ENCODE results near the gene AP2A2.

Gene AP2A2

GRCh38 chr11:1051356-1052132, 125.9 kb downstream of the AP2A2 start:
- no peak overlapping the region for H3K9ac ChIP-seq (ENCODE audit: low read depth, low read length)
- H3K9me3 ChIP-seq (ENCODE audit: insufficient read depth, low read depth, low read length): no peaks in the 10 kb centered on the region
- H3K4me1 ChIP-seq (ENCODE audit: insufficient read depth, low read length): no peaks in the 10 kb centered on the region
- H3K36me3 ChIP-seq (ENCODE audit: insufficient read depth, low read length): no peaks in the 10 kb centered on the region
- no peaks in the 10 kb centered on the region for H3K27me3 ChIP-seq (ENCODE audit: insufficient read depth, low read length)
- WGBS: 78% methylated on average over 15 of the region's 15 CpGs
- no peak overlapping the region for H3K27ac ChIP-seq (ENCODE audit: low read depth, low read length)
- no peak overlapping the region for H3K4me3 ChIP-seq (ENCODE audit: low read length)

- H3K9ac ChIP-seq (ENCODE audit: low read depth, low read length): no peak overlapping the region
- 93% methylated on average over 25 of the region's 25 CpGs for WGBS
- H3K4me3 ChIP-seq (ENCODE audit: low read length): no peak overlapping the region
- H3K27ac ChIP-seq (ENCODE audit: low read depth, low read length): no peak overlapping the region
- H3K9me3 ChIP-seq (ENCODE audit: insufficient read depth, low read depth, low read length): no peaks in the 10 kb centered on the region
- no peaks in the 10 kb centered on the region for H3K36me3 ChIP-seq (ENCODE audit: insufficient read depth, low read length)
- no peaks in the 10 kb centered on the region for H3K4me1 ChIP-seq (ENCODE audit: insufficient read depth, low read length)
- no peaks in the 10 kb centered on the region for H3K27me3 ChIP-seq (ENCODE audit: insufficient read depth, low read length)
These were observed 126.7 kb downstream of the AP2A2 start for GRCh38 chr11:1052133-1053011.

DNA sequence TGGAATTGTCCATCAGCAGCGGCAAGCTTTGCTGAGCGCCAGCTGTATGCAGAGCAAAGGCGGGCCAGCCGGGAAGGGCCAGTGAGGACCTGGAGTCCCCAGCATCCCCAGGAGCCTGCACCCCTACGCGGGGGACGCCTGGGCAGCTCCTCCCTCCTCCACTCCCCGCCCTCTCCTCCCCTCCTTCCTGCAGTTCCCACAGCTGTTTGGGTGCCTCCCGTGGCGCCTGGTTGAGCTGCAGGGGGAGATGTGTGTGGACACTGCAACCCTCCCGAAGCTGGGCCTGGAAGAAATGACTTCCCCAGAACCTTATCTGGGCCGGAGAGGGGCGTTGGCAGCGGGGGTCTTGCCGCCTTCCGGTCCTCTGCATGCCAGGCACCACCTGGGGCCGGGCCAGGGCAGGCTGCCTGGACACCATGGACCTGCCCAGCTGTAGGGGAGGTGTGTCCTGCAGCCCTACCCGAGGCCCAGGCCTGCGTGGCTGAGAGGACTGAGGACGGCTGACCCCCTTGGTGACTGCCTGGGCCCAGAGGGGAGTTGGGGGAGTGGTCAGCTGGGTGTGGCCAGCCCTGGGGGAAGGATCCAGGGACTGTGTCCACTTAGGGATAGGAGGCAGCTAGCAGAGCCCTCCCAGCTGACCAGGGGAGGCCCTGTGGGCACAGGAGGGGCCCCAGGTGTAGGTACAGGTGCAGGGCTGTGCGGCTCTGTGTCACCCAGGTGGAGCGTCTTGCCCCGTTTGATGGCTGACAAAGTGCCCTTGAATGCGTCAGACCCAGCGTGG, 127.6 kb downstream of the AP2A2 start:
- no peak overlapping the region for H3K9ac ChIP-seq (ENCODE audit: low read depth, low read length)
- no peaks in the 10 kb centered on the region for H3K9me3 ChIP-seq (ENCODE audit: insufficient read depth, low read depth, low read length)
- H3K4me3 ChIP-seq (ENCODE audit: low read length): no peak overlapping the region
- H3K36me3 ChIP-seq (ENCODE audit: insufficient read depth, low read length): no peaks in the 10 kb centered on the region
- WGBS: 92% methylated on average over 23 of the region's 25 CpGs
- H3K4me1 ChIP-seq (ENCODE audit: insufficient read depth, low read length): no peaks in the 10 kb centered on the region
- no peaks in the 10 kb centered on the region for H3K27me3 ChIP-seq (ENCODE audit: insufficient read depth, low read length)
- H3K27ac ChIP-seq (ENCODE audit: low read depth, low read length): no peak overlapping the region

DNA sequence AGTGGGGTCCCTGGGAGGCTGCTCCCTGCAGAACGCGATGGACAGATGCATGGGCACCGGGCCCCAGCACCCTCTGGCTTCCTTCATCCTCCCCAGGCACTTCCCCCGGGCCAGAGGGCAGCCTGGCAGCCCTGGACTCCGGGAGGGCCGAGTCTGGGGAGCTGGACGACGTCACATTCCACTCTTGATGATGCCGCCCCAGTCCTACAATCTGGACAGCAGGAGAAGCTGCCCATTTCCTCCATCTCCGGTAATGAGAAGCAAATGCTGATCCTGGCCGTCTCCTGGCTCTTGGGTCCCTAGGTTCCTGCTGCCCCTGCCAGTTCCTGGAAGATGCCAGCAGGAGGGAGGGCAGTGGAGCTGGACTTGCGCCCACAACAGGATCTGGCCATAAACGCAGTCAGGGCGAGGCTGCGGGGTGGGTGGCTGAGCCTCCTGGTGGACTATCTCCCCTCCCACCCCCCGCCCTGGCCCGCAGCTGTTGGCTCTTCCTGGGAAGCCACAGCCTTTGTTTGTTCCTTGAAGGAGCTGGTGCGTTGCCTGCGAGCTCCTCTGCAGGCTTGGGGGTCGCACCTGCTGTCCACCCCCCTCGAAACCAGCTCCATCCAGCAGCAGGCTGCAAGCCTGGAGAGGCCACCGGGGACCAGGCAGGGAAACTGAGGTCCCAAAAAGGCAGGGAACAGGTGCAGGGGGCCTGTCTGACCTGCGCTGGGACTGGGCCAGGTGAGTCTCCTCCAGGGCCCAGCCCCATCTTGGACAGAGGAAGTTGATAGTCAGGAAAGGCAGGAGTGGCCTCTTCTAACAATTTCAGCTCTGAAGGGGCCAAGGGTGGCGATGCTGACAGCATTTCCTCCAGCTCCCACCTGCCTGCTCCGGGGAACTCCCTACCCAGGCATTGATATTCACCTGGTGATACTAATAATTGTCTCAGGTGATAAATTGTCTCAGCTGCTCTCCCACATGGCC, 128.8 kb downstream of the AP2A2 start:
- 88% methylated on average over 25 of the region's 25 CpGs for WGBS
- H3K36me3 ChIP-seq (ENCODE audit: insufficient read depth, low read length): no peaks in the 10 kb centered on the region

DNA sequence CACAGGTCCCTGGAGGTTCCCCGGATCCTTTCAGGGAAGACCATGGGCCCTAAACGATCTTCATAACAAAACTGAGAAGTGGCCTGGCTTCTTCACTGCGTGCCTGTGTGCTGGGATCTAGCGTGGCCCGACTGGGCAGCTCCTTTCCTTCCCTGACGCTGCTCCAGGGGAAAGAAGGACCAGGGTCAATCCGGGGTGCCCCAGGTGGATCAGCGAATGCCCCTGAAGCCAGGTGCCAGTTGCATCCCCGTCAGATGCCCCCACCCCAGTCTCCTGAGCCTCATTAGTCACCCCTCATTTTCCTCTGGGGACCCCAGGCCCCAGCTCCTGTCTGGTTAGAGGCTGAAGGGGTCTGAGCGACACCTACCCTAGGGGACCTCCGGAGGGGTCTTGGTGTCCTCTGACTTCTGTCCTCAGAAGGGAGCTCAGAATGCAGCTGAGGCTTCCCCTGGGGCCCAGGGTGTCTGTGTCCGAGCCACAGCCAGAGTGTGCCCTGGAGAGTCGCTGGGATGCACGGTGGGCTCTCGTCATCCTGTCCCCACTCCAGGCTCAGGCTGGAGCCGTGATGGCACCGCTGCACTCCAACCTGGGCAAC, 129.5 kb downstream of the AP2A2 start:
- 92% methylated on average over 17 of the region's 17 CpGs for WGBS
- no peaks in the 10 kb centered on the region for H3K4me1 ChIP-seq (ENCODE audit: insufficient read depth, low read length)

More for the DNA sequence above, 128.8 kb downstream of the AP2A2 start:
- Histone ChIP-seq H3K9ac (ENCODE audit: low read depth, low read length) (no peak overlapping the region), H3K4me3 (ENCODE audit: low read length) (no peak overlapping the region), H3K9me3 (ENCODE audit: insufficient read depth, low read depth, low read length) (no peaks in the 10 kb centered on the region), H3K27me3 (ENCODE audit: insufficient read depth, low read length) (no peaks in the 10 kb centered on the region), H3K4me1 (ENCODE audit: insufficient read depth, low read length) (no peaks in the 10 kb centered on the region), H3K27ac (ENCODE audit: low read depth, low read length) (no peak overlapping the region)

GRCh38 chr11:1055990-1056771, 130.5 kb downstream of the AP2A2 start:
- H3K9me3 ChIP-seq (ENCODE audit: insufficient read depth, low read depth, low read length): no peaks in the 10 kb centered on the region
- no peak overlapping the region for H3K27ac ChIP-seq (ENCODE audit: low read depth, low read length)
- no peaks in the 10 kb centered on the region for H3K36me3 ChIP-seq (ENCODE audit: insufficient read depth, low read length)

More for the DNA sequence above, 129.5 kb downstream of the AP2A2 start:
- Histone ChIP-seq H3K27ac (ENCODE audit: low read depth, low read length) (no peak overlapping the region), H3K9ac (ENCODE audit: low read depth, low read length) (no peak overlapping the region), H3K4me3 (ENCODE audit: low read length) (no peak overlapping the region), H3K27me3 (ENCODE audit: insufficient read depth, low read length) (no peaks in the 10 kb centered on the region), H3K9me3 (ENCODE audit: insufficient read depth, low read depth, low read length) (no peaks in the 10 kb centered on the region), H3K36me3 (ENCODE audit: insufficient read depth, low read length) (no peaks in the 10 kb centered on the region)

DNA sequence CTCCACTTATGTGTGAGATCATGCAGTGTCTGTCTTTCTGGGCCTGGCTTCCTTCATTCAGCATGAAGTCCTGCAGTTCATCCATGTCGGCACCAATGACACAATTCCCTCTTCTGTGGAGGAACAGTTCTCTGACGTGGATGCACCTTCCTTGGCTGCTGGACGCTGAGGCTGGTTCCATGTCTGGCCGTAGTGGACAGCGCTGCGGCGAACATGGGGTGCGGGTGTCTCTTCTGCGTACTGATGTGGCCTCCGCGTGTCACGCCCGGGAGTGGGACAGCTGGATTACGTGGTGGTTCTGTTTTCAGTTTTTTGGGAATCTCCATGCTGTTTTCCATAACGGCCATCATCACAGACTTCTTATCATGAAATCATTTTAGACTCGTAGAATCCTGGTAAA, 132.1 kb downstream of the AP2A2 start:
- H3K27ac ChIP-seq (ENCODE audit: low read depth, low read length): no peak overlapping the region
- H3K4me1 ChIP-seq (ENCODE audit: insufficient read depth, low read length): no peaks in the 10 kb centered on the region
- no peaks in the 10 kb centered on the region for H3K36me3 ChIP-seq (ENCODE audit: insufficient read depth, low read length)
- no peak overlapping the region for H3K4me3 ChIP-seq (ENCODE audit: low read length)
- peaks cover 8% of the 10 kb centered on the region; the same call in 1 of the 2 replicates for H3K9me3 ChIP-seq (ENCODE audit: insufficient read depth, low read depth, low read length)
- no peaks in the 10 kb centered on the region for H3K27me3 ChIP-seq (ENCODE audit: insufficient read depth, low read length)
- WGBS: 96% methylated on average over 15 of the region's 16 CpGs
- H3K9ac ChIP-seq (ENCODE audit: low read depth, low read length): no peak overlapping the region

More at GRCh38 chr11:1055990-1056771, 130.5 kb downstream of the AP2A2 start:
- no peak overlapping the region for H3K4me3 ChIP-seq (ENCODE audit: low read length)
- no peaks in the 10 kb centered on the region for H3K4me1 ChIP-seq (ENCODE audit: insufficient read depth, low read length)
- WGBS: 92% methylated on average over 46 of the region's 46 CpGs
- H3K27me3 ChIP-seq (ENCODE audit: insufficient read depth, low read length): no peaks in the 10 kb centered on the region
- no peak overlapping the region for H3K9ac ChIP-seq (ENCODE audit: low read depth, low read length)

DNA sequence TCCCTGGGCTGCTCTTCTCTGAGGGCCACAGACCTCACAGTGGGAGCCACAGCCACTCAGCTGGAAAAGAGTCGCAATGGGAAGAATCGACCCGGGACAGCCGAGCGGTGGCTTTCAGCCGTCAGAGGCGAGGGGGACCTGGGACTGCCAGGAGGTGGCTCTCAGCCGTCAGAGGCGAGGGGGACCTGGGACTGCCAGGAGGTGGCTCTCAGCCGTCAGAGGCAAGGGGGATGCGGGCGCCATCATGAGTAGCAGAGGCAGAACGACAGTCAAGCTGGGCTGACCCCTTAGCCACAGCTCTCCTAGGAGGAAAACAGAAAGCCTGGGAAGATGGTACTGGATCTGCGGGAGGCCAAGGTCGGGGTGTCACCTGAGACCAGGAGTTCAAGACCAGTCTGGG, 134.1 kb downstream of the AP2A2 start:
- H3K9me3 ChIP-seq (ENCODE audit: insufficient read depth, low read depth, low read length): peaks cover 8% of the 10 kb centered on the region; the same call in 1 of the 2 replicates
- H3K27me3 ChIP-seq (ENCODE audit: insufficient read depth, low read length): no peaks in the 10 kb centered on the region
- no peaks in the 10 kb centered on the region for H3K36me3 ChIP-seq (ENCODE audit: insufficient read depth, low read length)
- H3K9ac ChIP-seq (ENCODE audit: low read depth, low read length): no peak overlapping the region
- H3K4me1 ChIP-seq (ENCODE audit: insufficient read depth, low read length): no peaks in the 10 kb centered on the region
- WGBS: 79% methylated on average over 15 of the region's 15 CpGs
- no peak overlapping the region for H3K4me3 ChIP-seq (ENCODE audit: low read length)
- no peak overlapping the region for H3K27ac ChIP-seq (ENCODE audit: low read depth, low read length)

DNA sequence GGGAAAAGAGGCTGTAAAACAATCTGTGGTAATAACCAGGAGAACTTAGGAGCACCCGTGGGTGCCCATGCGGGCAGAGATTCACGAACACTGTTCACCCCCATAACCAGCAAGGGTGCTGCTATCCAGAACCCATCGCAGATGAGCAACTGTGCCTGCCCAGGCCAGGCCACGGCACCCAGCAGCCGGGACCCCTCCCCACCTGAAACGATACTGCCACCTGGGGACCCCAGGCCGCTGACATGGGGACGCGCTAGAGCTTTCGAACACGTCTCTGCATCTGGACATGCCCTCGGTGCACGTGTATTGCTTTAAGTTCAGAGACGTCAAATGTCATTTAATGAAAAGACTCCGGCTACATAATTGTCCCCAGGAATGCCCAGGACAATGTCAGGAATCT, 134.7 kb downstream of the AP2A2 start:
- 91% methylated on average over 16 of the region's 16 CpGs for WGBS
- H3K27ac ChIP-seq (ENCODE audit: low read depth, low read length): no peak overlapping the region
- H3K27me3 ChIP-seq (ENCODE audit: insufficient read depth, low read length): no peaks in the 10 kb centered on the region
- no peak overlapping the region for H3K9ac ChIP-seq (ENCODE audit: low read depth, low read length)
- H3K36me3 ChIP-seq (ENCODE audit: insufficient read depth, low read length): no peaks in the 10 kb centered on the region
- H3K9me3 ChIP-seq (ENCODE audit: insufficient read depth, low read depth, low read length): peaks cover 8% of the 10 kb centered on the region; the same call in 1 of the 2 replicates
- H3K4me1 ChIP-seq (ENCODE audit: insufficient read depth, low read length): no peaks in the 10 kb centered on the region
- H3K4me3 ChIP-seq (ENCODE audit: low read length): no peak overlapping the region

Measured in HUES64 (cell line).